ENCODE measurements around the gene GASK1B. TPM values are rescaled to one million over a fixed set of nuclear protein-coding genes. Genes with fewer than 3 reads are reported as not detected.

GASK1B gene
- total RNA-seq, 1 experiment from 2014 or later, result 1.1 TPM

DNA sequence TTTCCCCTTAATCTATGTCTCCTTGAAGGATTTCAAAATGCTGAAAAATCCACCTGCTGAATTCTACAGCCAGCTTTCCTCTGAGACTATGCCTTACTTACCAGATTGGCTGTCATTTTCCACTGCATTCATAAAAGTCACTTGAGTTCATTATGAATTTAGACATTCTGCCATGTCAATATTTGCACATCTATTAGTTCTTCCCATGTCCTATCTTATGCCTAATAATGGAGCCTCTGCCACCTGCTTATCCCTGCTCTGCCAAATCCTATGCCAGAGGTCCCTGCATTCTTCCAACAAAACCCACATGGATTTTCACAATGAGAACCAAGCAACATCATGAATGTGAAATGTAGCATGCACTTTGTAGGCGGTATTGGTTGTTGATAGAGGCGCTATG, 42.6 kb downstream of the GASK1B start:
- CTCF ChIA-PET, result no interaction called here
- no TSS peak for BruUV-seq (replicated peaks)
- DNase-seq (ENCODE audit: low read depth, low spot score) (no peak), ATAC-seq (no peak)
- POLR2A ChIA-PET, result no interaction called here
- Histone ChIP-seq H3K27ac (ENCODE audit: low read length) (no peak overlapping the region), H3K9me3 (ENCODE audit: control insufficient read depth, insufficient read depth, low read depth, low read length) (no peaks in the 10 kb centered on the region), H3K36me3 (ENCODE audit: control insufficient read depth, insufficient read depth, low read length) (no peaks in the 10 kb centered on the region), H3K4me1 (ENCODE audit: control insufficient read depth, insufficient read depth, low read length) (no peaks in the 10 kb centered on the region), H3K27me3 (ENCODE audit: control insufficient read depth, insufficient read depth, low read length) (no peaks in the 10 kb centered on the region), H3K4me3 (ENCODE audit: low read depth in 2 of 2, low read length in 2 of 2) (no peak overlapping the region)
- no peak for TF ChIP-seq TCF7L2 (IDR thresholded peaks at IDR 0.05; ENCODE audit: low read depth, low read length)
- TF ChIP-seq POLR2AphosphoS5 (IDR thresholded peaks at IDR 0.05; ENCODE audit: low read depth, low read length), result no peak
- TF ChIP-seq, protein P1, sequence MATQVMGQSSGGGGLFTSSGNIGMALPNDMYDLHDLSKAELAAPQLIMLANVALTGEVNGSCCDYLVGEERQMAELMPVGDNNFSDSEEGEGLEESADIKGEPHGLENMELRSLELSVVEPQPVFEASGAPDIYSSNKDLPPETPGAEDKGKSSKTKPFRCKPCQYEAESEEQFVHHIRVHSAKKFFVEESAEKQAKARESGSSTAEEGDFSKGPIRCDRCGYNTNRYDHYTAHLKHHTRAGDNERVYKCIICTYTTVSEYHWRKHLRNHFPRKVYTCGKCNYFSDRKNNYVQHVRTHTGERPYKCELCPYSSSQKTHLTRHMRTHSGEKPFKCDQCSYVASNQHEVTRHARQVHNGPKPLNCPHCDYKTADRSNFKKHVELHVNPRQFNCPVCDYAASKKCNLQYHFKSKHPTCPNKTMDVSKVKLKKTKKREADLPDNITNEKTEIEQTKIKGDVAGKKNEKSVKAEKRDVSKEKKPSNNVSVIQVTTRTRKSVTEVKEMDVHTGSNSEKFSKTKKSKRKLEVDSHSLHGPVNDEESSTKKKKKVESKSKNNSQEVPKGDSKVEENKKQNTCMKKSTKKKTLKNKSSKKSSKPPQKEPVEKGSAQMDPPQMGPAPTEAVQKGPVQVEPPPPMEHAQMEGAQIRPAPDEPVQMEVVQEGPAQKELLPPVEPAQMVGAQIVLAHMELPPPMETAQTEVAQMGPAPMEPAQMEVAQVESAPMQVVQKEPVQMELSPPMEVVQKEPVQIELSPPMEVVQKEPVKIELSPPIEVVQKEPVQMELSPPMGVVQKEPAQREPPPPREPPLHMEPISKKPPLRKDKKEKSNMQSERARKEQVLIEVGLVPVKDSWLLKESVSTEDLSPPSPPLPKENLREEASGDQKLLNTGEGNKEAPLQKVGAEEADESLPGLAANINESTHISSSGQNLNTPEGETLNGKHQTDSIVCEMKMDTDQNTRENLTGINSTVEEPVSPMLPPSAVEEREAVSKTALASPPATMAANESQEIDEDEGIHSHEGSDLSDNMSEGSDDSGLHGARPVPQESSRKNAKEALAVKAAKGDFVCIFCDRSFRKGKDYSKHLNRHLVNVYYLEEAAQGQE (IDR thresholded peaks at IDR 0.05; ENCODE audit: insufficient read depth in 1 of 2, low read depth in 2 of 2, low read length in 1 of 2), result no peak
- no peak for TF ChIP-seq SIN3A (IDR thresholded peaks at IDR 0.05; ENCODE audit: borderline replicate concordance, insufficient read depth, low read depth, low read length)
- TF ChIP-seq, protein P2, sequence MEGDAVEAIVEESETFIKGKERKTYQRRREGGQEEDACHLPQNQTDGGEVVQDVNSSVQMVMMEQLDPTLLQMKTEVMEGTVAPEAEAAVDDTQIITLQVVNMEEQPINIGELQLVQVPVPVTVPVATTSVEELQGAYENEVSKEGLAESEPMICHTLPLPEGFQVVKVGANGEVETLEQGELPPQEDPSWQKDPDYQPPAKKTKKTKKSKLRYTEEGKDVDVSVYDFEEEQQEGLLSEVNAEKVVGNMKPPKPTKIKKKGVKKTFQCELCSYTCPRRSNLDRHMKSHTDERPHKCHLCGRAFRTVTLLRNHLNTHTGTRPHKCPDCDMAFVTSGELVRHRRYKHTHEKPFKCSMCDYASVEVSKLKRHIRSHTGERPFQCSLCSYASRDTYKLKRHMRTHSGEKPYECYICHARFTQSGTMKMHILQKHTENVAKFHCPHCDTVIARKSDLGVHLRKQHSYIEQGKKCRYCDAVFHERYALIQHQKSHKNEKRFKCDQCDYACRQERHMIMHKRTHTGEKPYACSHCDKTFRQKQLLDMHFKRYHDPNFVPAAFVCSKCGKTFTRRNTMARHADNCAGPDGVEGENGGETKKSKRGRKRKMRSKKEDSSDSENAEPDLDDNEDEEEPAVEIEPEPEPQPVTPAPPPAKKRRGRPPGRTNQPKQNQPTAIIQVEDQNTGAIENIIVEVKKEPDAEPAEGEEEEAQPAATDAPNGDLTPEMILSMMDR (IDR thresholded peaks at IDR 0.05), result no peak
- intact Hi-C loops (cut with micrococcal nuclease; ENCODE audit: unreplicated experiment) (no loop called here), in situ Hi-C loops (cut with HindIII; ENCODE audit: low pct_unique_long_range_greater_than_20kb, low sequenced_read_pairs) (no loop called here)

DNA sequence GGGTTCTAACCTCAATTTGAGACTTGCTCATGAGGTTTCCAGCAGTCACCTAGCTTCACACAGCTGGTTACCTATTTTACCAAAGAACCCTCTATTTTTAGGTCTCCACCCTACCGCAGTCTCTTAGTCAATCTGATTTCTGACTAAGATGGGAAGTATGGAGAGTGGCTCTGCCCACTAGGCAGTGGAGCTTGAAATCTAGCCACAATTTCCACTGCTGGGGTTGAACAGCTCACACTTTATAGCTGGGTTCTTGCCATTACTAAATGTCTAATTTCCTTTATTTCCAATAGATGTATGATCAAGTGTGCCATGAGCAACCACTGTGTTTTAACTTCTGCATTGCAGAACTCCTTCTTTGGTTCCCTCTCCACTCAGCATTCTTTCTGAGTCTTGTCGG, 43.1 kb downstream of the GASK1B start:
- Histone ChIP-seq H3K4me3 (ENCODE audit: low read depth in 2 of 2, low read length in 2 of 2) (no peak overlapping the region), H3K36me3 (ENCODE audit: control insufficient read depth, insufficient read depth, low read length) (no peaks in the 10 kb centered on the region), H3K9me3 (ENCODE audit: control insufficient read depth, insufficient read depth, low read depth, low read length) (no peaks in the 10 kb centered on the region), H3K27me3 (ENCODE audit: control insufficient read depth, insufficient read depth, low read length) (no peaks in the 10 kb centered on the region), H3K4me1 (ENCODE audit: control insufficient read depth, insufficient read depth, low read length) (no peaks in the 10 kb centered on the region), H3K27ac (ENCODE audit: low read length) (no peak overlapping the region)
- POLR2A ChIA-PET, result no interaction called here
- ATAC-seq (no peak), DNase-seq (ENCODE audit: low read depth, low spot score) (no peak)
- TF ChIP-seq SIN3A (IDR thresholded peaks at IDR 0.05; ENCODE audit: borderline replicate concordance, insufficient read depth, low read depth, low read length), result no peak
- no peak for TF ChIP-seq POLR2AphosphoS5 (IDR thresholded peaks at IDR 0.05; ENCODE audit: low read depth, low read length)
- TF ChIP-seq, protein P2 (IDR thresholded peaks at IDR 0.05), result no peak
- TF ChIP-seq, protein P1 (IDR thresholded peaks at IDR 0.05; ENCODE audit: insufficient read depth in 1 of 2, low read depth in 2 of 2, low read length in 1 of 2), result no peak
- no peak for TF ChIP-seq TCF7L2 (IDR thresholded peaks at IDR 0.05; ENCODE audit: low read depth, low read length)
- CTCF ChIA-PET, result no interaction called here
- intact Hi-C loops (cut with micrococcal nuclease; ENCODE audit: unreplicated experiment), result no loop called here
- BruUV-seq (replicated peaks), result no TSS peak
- in situ Hi-C loops (cut with HindIII; ENCODE audit: low pct_unique_long_range_greater_than_20kb, low sequenced_read_pairs), result no loop called here
